Measurements from ENCODE around the gene PAX3.

The PAX3 gene

GRCh38 chr2:222302178-222303018, 3.6 kb upstream of the PAX3 start:
- no peak for DNase-seq

GRCh38 chr2:222301796-222302118, 3.0 kb upstream of the PAX3 start:
- no peaks in the 10 kb centered on the region for H3K36me3 ChIP-seq
- peaks cover 68% of the 10 kb centered on the region for H3K27me3 ChIP-seq (ENCODE audit: insufficient read depth, low read depth, severe bottlenecking)
- H3K4me3 ChIP-seq (ENCODE audit: low read depth, low read length), result no peak overlapping the region
- no peak overlapping the region for H3K27ac ChIP-seq
- TF ChIP-seq CTCF (IDR thresholded peaks at IDR 0.05; ENCODE audit: low read depth, low read length), result no peak
- no peak for DNase-seq
- H3K9me3 ChIP-seq (ENCODE audit: severe bottlenecking), result peaks cover 5% of the 10 kb centered on the region

More at GRCh38 chr2:222302178-222303018, 3.6 kb upstream of the PAX3 start:
- TF ChIP-seq CTCF (IDR thresholded peaks at IDR 0.05; ENCODE audit: low read depth, low read length), result no peak
- Histone ChIP-seq H3K27ac (no peak overlapping the region), H3K9me3 (ENCODE audit: severe bottlenecking) (peaks cover 5% of the 10 kb centered on the region), H3K27me3 (ENCODE audit: insufficient read depth, low read depth, severe bottlenecking) (peaks cover 75% of the 10 kb centered on the region), H3K36me3 (no peaks in the 10 kb centered on the region), H3K4me3 (ENCODE audit: low read depth, low read length) (no peak overlapping the region)

- TF ChIP-seq CTCF (IDR thresholded peaks at IDR 0.05; ENCODE audit: low read depth, low read length), result no peak
- Histone ChIP-seq H3K9me3 (ENCODE audit: severe bottlenecking) (peaks cover 5% of the 10 kb centered on the region), H3K36me3 (no peaks in the 10 kb centered on the region), H3K4me3 (ENCODE audit: low read depth, low read length) (no peak overlapping the region), H3K27ac (no peak overlapping the region), H3K27me3 (ENCODE audit: insufficient read depth, low read depth, severe bottlenecking) (peaks cover 63% of the 10 kb centered on the region)
- DNase-seq, result no peak
These were observed 2.4 kb upstream of the PAX3 start for GRCh38 chr2:222301053-222301795.

GRCh38 chr2:222300726-222301052, 1.9 kb upstream of the PAX3 start:
- no peak for DNase-seq
- Histone ChIP-seq H3K9me3 (ENCODE audit: severe bottlenecking) (peaks cover 5% of the 10 kb centered on the region), H3K27me3 (ENCODE audit: insufficient read depth, low read depth, severe bottlenecking) (peaks cover 58% of the 10 kb centered on the region), H3K36me3 (no peaks in the 10 kb centered on the region), H3K27ac (no peak overlapping the region), H3K4me3 (ENCODE audit: low read depth, low read length) (no peak overlapping the region)
- no peak for TF ChIP-seq CTCF (IDR thresholded peaks at IDR 0.05; ENCODE audit: low read depth, low read length)

- no peak for TF ChIP-seq CTCF (IDR thresholded peaks at IDR 0.05; ENCODE audit: low read depth, low read length)
- H3K4me3 ChIP-seq (ENCODE audit: low read depth, low read length), result no peak overlapping the region
- peaks cover 5% of the 10 kb centered on the region for H3K9me3 ChIP-seq (ENCODE audit: severe bottlenecking)
- H3K36me3 ChIP-seq, result no peaks in the 10 kb centered on the region
- H3K27me3 ChIP-seq (ENCODE audit: insufficient read depth, low read depth, severe bottlenecking), result peaks cover 52% of the 10 kb centered on the region
- no peak overlapping the region for H3K27ac ChIP-seq
- no peak for DNase-seq
These were observed 1.3 kb upstream of the PAX3 start for GRCh38 chr2:222299906-222300725.

All from WERI-Rb-1 (cell line).